Measurements from ENCODE around the gene ZGRF1. TPM values are rescaled to one million over a fixed set of nuclear protein-coding genes. Genes with fewer than 3 reads are reported as not detected.

ZGRF1 gene
- total RNA-seq, 1 experiment from 2014 or later = 21.4 TPM

- Histone ChIP-seq H3K9me2 (ENCODE audit: insufficient read depth) (no peaks in the 10 kb centered on the region), H3K27ac (ENCODE audit: low read depth, low read length) (no peak overlapping the region), H3K79me2 (ENCODE audit: insufficient read depth, low read length) (no peaks in the 10 kb centered on the region), H3K36me3 (ENCODE audit: control insufficient read depth in 1 of 2, insufficient read depth in 2 of 2, low read length in 2 of 2) (no peaks in the 10 kb centered on the region), H3K27me3 (ENCODE audit: insufficient read depth, low read length) (peaks cover 4% of the 10 kb centered on the region; the same call in 1 of the 2 replicates), H3K4me3 (replicated peaks in 1 of 2; ENCODE audit: low read depth in 1 of 2, low read length in 2 of 2) (no peak overlapping the region), H3K9me3 (ENCODE audit: control insufficient read depth in 1 of 2, insufficient read depth in 1 of 2, low read depth in 1 of 2, low read length in 2 of 2) (no peaks in the 10 kb centered on the region), H2AFZ (ENCODE audit: low read depth, low read length, poor library complexity, severe bottlenecking) (no peak overlapping the region), H3K4me1 (ENCODE audit: control insufficient read depth in 1 of 2, insufficient read depth in 2 of 2, low read length in 2 of 2) (peaks cover 0 to 26% of the 10 kb centered on the region in 2 experiments; a peak in 2 of 4 replicates), H4K20me1 (ENCODE audit: insufficient read depth) (no peaks in the 10 kb centered on the region), H3K4me2 (ENCODE audit: low read length) (no peak overlapping the region), H3K9ac (ENCODE audit: low read length) (no peak overlapping the region)
- ATAC-seq (no peak), DNase-seq (ENCODE audit: low read depth, low spot score) (no peak)
- no TSS peak for BruUV-seq (replicated peaks)
- intact Hi-C loops (cut with micrococcal nuclease) = no loop called here
- ChIA-PET RAD21 (ENCODE audit: low non-redundant PET in 1 of 2, low total read pairs in 2 of 2, uncharacterized antibody in 2 of 2, unreplicated experiment in 2 of 2) (no interaction called here), POLR2A (no interaction called here), CTCF (interaction anchor here (2.5 kb wide), 1 partner anchor 13 kb away, joined by 6 read pairs; no protein-coding TSS in a partner anchor)
- no peak for TF ChIP-seq POLR2A (IDR thresholded peaks at IDR 0.05; ENCODE audit: borderline replicate concordance, extremely low read depth, insufficient read depth, insufficient read length)
- TF ChIP-seq ZNF274 (IDR thresholded peaks at IDR 0.05; ENCODE audit: low read depth, low read length) = no peak
- no peak for TF ChIP-seq SRF (IDR thresholded peaks at IDR 0.05; ENCODE audit: low read depth)
Observed at GRCh38 chr4:112511803-112512118, 124.9 kb downstream of the ZGRF1 start.

- ATAC-seq = no peak
- intact Hi-C loops (cut with micrococcal nuclease) = no loop called here
Observed at GRCh38 chr4:112511093-112511802, 125.5 kb downstream of the ZGRF1 start.

More at GRCh38 chr4:112511093-112511802, 125.5 kb downstream of the ZGRF1 start:
- H3K9ac ChIP-seq (ENCODE audit: low read length) = no peak overlapping the region
- H3K9me3 ChIP-seq (ENCODE audit: control insufficient read depth in 1 of 2, insufficient read depth in 1 of 2, low read depth in 1 of 2, low read length in 2 of 2) = no peaks in the 10 kb centered on the region
- DNase-seq (ENCODE audit: low read depth, low spot score) = no peak
- POLR2A ChIA-PET = no interaction called here
- no peaks in the 10 kb centered on the region for H3K36me3 ChIP-seq (ENCODE audit: control insufficient read depth in 1 of 2, insufficient read depth in 2 of 2, low read length in 2 of 2)
- no peak overlapping the region for H3K4me2 ChIP-seq (ENCODE audit: low read length)
- H3K4me3 ChIP-seq (replicated peaks in 1 of 2; ENCODE audit: low read depth in 1 of 2, low read length in 2 of 2) = no peak overlapping the region
- TF ChIP-seq RAD21 (IDR thresholded peaks at IDR 0.05; ENCODE audit: low read depth) (no peak), SP1 (IDR thresholded peaks at IDR 0.05; ENCODE audit: low read depth) (no peak), ZFX (IDR thresholded peaks at IDR 0.05) (no peak), SIN3A (IDR thresholded peaks at IDR 0.05; ENCODE audit: low read depth) (no peak), ELF1 (IDR thresholded peaks at IDR 0.05; ENCODE audit: borderline replicate concordance, low read depth) (no peak), YY1 (IDR thresholded peaks at IDR 0.05; ENCODE audit: extremely low read depth, insufficient replicate concordance, low read depth, low read length) (no peak), EGR1 (IDR thresholded peaks at IDR 0.05; ENCODE audit: low read depth) (no peak), MAX (IDR thresholded peaks at IDR 0.05) (no peak), REST (IDR thresholded peaks at IDR 0.05; ENCODE audit: low read depth) (no peak), CEBPB (IDR thresholded peaks at IDR 0.05; ENCODE audit: low read depth) (no peak)
- TF ChIP-seq, protein P1, sequence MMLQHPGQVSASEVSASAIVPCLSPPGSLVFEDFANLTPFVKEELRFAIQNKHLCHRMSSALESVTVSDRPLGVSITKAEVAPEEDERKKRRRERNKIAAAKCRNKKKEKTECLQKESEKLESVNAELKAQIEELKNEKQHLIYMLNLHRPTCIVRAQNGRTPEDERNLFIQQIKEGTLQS (IDR thresholded peaks at IDR 0.05) = no peak
- H3K27me3 ChIP-seq (ENCODE audit: insufficient read depth, low read length) = no peaks in the 10 kb centered on the region
- peaks cover 0 to 22% of the 10 kb centered on the region in 2 experiments; a peak in 2 of 4 replicates for H3K4me1 ChIP-seq (ENCODE audit: control insufficient read depth in 1 of 2, insufficient read depth in 2 of 2, low read length in 2 of 2)
- no peak overlapping the region for H3K27ac ChIP-seq (ENCODE audit: low read depth, low read length)
- H4K20me1 ChIP-seq (ENCODE audit: insufficient read depth) = no peaks in the 10 kb centered on the region
- no peak overlapping the region for H2AFZ ChIP-seq (ENCODE audit: low read depth, low read length, poor library complexity, severe bottlenecking)
- no TSS peak for BruUV-seq (replicated peaks)
- RAD21 ChIA-PET (ENCODE audit: low non-redundant PET in 1 of 2, low total read pairs in 2 of 2, uncharacterized antibody in 2 of 2, unreplicated experiment in 2 of 2) = no interaction called here
- CTCF ChIA-PET = interaction anchor here (2.5 kb wide), 1 partner anchor 13 kb away, joined by 6 read pairs; no protein-coding TSS in a partner anchor
- no peaks in the 10 kb centered on the region for H3K79me2 ChIP-seq (ENCODE audit: insufficient read depth, low read length)
- no peaks in the 10 kb centered on the region for H3K9me2 ChIP-seq (ENCODE audit: insufficient read depth)

Measured in HCT116 (cell line).